Left ventricle myocardium inferior (tissue), 1 donor: ENCODE results near the gene ACADVL. TPM values are rescaled to one million over a fixed set of nuclear protein-coding genes. Genes with fewer than 3 reads are reported as not detected.
"Not testable (repeated sequence)": the region's sequence is repeated elsewhere in the genome, so short reads cannot be mapped to it uniquely, and the experiment has no call there.

Experiments
- DNase-seq: peaks from one replicate; pipeline ENCODE4 v3.0.0-alpha.2; 2020
- H3K27ac ChIP-seq: fragments of 200-600 bp; replicated peaks from 2 replicates; pipeline ENCODE4 v1.8.0; 2021
- H3K27me3 ChIP-seq: fragments of 200-600 bp; 2 replicates; pipeline ENCODE4 v1.8.0; 2021; ENCODE audit warnings: low read depth
- H3K36me3 ChIP-seq: fragments of 200-600 bp; 2 replicates; pipeline ENCODE4 v1.8.0; 2021
- H3K4me1 ChIP-seq: fragments of 200-600 bp; 2 replicates; pipeline ENCODE4 v1.8.0; 2021
- H3K4me3 ChIP-seq: fragments of 200-600 bp; 2 replicates; pipeline ENCODE4 v1.8.0; 2021; ENCODE audit warnings: mild to moderate bottlenecking, moderate library complexity
- H3K9me3 ChIP-seq: fragments of 200-600 bp; replicated peaks from 2 replicates; pipeline ENCODE4 v1.8.0; 2021
- CTCF ChIP-seq: fragments of 200-600 bp; IDR thresholded peaks from 2 replicates; pipeline ENCODE4 v1.8.0; 2021; ENCODE audit warnings: antibody characterized with exemption, mild to moderate bottlenecking, borderline replicate concordance
- intact Hi-C: fragments of 100-400 bp; cut with micrococcal nuclease; formaldehyde crosslinking; loops from one replicate; pipeline ENCODE4 v1.11.0; 2022
- long read RNA-seq: library from polyadenylated mRNA; unstranded; transcript quantifications from one replicate; pipeline ENCODE4 v2.0.0, GENCODE V29; 2021
- total RNA-seq: library from RNA; stranded (reverse); fragmentation: NEBNext Ultra II Directional; extraction: Animal tissue kit (Norgen Biotek cat#: 25700); gene quantifications from one replicate; pipeline ENCODE4 v1.2.1, GENCODE V29; 2021
- donor health status: DM: no; HTN: yes; CAD: no; lungs with severe emphysema.

The ACADVL gene
- 1,845 TPM for total RNA-seq
- long read RNA-seq, transcript ACADVL-203 (20 exons, 2,323 nt), result major isoform, 2,282 of 3,732 reads
- long read RNA-seq, transcript ACADVL-201 (19 exons, 2,352 nt), result minor isoform, 100 of 3,732 reads
- long read RNA-seq, transcript ACADVL-202 (19 exons, 2,191 nt), result minor isoform, 72 of 3,732 reads
- long read RNA-seq, transcript ACADVL-214 (1 exons, 1,732 nt), result minor isoform, 13 of 3,732 reads
- long read RNA-seq, partial matches to known transcripts, result 844 of 3,732 reads
- long read RNA-seq, other reads (novel, unspliced or antisense), result 397 of 3,732 reads

DNA sequence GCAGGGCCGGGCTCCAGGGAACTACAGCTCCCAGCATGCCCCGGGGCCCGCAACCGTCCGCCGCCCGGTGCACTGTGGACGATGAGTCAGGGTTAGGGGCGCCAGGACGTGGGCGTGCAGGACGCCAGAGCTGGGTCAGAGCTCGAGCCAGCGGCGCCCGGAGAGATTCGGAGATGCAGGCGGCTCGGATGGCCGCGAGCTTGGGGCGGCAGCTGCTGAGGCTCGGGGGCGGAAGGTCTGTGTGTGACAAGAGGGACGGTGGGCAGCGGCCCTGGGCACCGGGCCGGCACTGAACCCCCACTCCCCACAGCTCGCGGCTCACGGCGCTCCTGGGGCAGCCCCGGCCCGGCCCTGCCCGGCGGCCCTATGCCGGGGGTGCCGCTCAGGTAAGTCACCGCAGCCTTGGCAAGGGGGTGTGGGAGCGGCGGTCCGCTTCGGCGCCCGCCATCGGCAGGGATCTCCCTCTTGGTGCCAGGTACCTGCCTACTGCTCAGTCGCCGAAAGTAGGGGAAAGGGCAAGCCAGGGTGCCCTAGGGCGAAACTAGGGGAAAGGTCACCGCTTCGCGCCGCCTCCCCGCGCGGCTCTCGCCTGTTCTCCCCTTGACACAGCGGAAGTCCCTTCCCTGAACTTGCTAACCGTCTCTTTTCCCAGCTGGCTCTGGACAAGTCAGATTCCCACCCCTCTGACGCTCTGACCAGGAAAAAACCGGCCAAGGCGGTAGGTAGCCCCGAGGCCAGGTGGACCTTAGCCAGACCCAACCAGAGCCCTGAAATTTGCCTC lies at the start of gene ACADVL, which contains the start of gene DLG4:
Gene ACADVL, plus strand, starts transcription at position 127 of the 781 bp plus-strand sequence. Its CDS starts 47 bp downstream, at position 174.
Gene DLG4, minus strand, starts transcription at position 25 of the 781 bp plus-strand sequence.
- H3K27me3 ChIP-seq, result no peaks in the 10 kb centered on the region
- peak within 1 kb of the TSS; percentile 98 for H3K27ac ChIP-seq
- H3K4me1 ChIP-seq, result peaks cover 97% of the 10 kb centered on the region
- peak; percentile 95 for DNase-seq
- TF ChIP-seq CTCF, result no peak
- peaks cover 45% of the 10 kb centered on the region for H3K36me3 ChIP-seq
- intact Hi-C loops, result no loop called here
- H3K9me3 ChIP-seq, result no peaks in the 10 kb centered on the region
- H3K4me3 ChIP-seq, result peak within 1 kb of the TSS; percentile 85

DNA sequence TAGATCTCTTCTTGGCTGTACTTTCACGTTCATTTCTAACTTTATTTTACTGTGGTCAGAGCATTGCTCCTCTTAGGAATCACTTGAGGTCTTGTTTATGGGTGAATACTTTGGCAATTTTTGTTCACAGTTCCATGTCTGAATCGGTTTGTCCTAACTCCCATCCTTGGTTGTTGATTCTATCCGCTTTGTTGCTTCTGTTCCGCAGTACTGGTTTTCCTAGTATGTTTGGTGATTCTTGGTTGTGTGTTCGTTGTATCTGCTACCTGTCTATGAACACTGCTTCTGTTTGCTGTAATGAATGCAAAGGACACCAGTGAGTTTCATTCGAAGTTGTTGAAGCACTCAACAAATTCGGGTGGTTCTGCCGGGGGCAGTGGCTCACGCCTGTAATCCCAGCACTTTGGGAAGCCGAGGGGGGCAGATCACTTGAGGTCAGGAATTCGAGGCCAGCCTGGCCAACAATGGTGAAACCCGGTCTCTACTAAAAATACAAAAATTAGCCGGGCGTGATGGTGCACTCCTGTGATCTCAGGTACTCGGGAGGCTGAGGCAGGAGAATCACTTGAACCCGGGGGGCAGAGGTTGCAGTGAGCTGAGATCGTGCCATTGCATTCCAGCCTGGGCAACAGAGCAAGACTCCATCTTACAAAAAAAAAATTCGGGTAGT lies 47.1 kb upstream of the ACADVL start:
- Histone ChIP-seq H3K27me3 (peaks cover 49% of the 10 kb centered on the region), H3K4me1 (peaks cover 13% of the 10 kb centered on the region), H3K9me3 (peaks cover 27% of the 10 kb centered on the region)
- not testable (repeated sequence) for H3K27ac ChIP-seq, H3K4me3 ChIP-seq, H3K36me3 ChIP-seq, DNase-seq
- intact Hi-C loops, result loop anchor here (10.0 kb wide), 1 partner anchor 118 kb away; no protein-coding TSS in a partner anchor

DNA sequence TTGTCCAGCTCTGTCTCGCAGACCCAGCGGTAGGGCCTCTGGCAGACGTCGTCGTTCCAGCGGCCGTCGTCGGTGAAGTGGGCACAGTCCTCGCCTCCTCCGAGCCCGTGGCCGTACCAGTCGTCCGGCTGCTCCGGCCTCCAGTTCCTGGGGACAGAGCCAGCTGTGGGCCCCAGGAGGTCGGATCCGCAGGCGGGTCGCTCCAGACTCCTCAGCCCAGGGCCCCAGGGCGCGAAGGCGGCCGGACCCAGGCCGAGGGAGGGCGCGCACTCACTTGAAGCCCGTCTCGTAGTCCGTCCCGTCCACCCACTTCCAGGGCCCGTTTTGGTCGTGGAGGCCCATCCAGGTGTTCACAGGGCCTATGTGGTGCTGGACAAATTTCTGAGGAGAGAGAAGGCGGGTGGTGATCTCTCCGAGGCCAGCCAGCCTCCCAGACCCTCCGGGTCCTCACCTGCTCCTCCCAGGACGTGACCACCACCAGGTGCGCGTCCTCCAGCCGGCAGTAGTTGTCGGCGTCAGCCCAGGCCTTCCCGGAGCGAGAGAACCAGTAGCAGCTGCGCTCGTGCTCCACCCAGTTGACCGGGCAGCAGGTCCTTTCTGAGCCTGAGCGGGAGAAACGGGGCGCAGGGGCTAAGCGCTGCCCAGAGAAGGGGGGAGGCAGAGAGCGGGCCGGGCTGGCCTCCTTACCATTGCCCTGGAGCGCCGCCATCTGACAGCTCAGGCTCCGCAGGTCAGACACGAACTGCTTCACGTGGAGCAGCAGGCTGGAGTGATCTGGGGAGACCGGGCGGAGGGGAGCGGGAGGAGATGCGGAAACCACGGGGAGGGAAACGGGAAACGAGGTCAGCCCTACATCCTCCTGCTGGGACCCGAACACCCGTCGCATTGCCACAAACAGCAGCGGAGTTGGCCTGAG lies 45.8 kb upstream of the ACADVL start:
- Histone ChIP-seq H3K4me1 (peaks cover 20% of the 10 kb centered on the region), H3K4me3 (peak overlapping the region; percentile 48), H3K36me3 (no peaks in the 10 kb centered on the region), H3K27ac (no peak overlapping the region), H3K27me3 (peaks cover 62% of the 10 kb centered on the region), H3K9me3 (peaks cover 21% of the 10 kb centered on the region)
- intact Hi-C loops, result loop anchor here (10.0 kb wide), 1 partner anchor 119 kb away; no protein-coding TSS in a partner anchor
- DNase-seq, result peak; percentile 55
- TF ChIP-seq CTCF, result no peak

- H3K27ac ChIP-seq, result no peak overlapping the region
- intact Hi-C loops, result loop anchor here (10.0 kb wide), 1 partner anchor 120 kb away; no protein-coding TSS in a partner anchor
- H3K27me3 ChIP-seq, result peaks cover 64% of the 10 kb centered on the region
These were observed 45.0 kb upstream of the ACADVL start for GRCh38 chr17:7174603-7175326.

More at GRCh38 chr17:7174603-7175326, 45.0 kb upstream of the ACADVL start:
- H3K36me3 ChIP-seq, result no peaks in the 10 kb centered on the region
- peaks cover 13% of the 10 kb centered on the region for H3K9me3 ChIP-seq
- peaks cover 20% of the 10 kb centered on the region for H3K4me1 ChIP-seq
- no peak for TF ChIP-seq CTCF
- no peak for DNase-seq
- peak overlapping the region; percentile 48 for H3K4me3 ChIP-seq
